ENCODE data around the gene FBXO31.

The FBXO31 gene

DNA sequence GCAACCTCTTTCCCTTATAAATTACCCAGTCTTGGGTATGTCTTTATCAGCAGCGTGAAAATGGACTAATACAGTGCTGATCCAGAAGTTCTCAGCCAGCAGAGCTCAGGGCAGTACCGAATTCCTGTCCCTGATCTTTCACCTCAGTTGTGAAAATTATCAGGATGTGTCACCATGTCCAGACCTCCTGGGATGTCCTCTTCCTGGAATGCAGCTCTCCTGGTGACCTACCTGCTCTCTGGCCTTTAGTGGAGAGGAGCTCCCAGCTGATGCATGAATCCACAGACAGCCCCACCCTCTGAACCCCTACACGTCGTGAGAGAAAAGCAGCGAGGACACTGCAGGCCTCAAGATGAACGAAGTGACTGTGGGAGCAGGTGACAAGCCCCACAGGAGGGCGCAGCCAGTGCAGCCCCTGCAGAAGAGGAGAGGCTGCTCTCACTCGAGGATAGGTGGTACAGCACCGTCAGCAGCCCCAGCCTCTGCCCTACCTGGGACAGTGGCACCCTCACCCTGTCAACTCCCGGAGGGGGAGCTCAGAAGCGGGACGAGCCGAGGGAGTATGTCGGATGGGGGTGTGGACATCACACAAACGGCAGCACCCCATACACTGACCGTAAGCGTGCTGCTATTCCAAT is 44.4 kb downstream of the FBXO31 start:
- no peak for DNase-seq

DNA sequence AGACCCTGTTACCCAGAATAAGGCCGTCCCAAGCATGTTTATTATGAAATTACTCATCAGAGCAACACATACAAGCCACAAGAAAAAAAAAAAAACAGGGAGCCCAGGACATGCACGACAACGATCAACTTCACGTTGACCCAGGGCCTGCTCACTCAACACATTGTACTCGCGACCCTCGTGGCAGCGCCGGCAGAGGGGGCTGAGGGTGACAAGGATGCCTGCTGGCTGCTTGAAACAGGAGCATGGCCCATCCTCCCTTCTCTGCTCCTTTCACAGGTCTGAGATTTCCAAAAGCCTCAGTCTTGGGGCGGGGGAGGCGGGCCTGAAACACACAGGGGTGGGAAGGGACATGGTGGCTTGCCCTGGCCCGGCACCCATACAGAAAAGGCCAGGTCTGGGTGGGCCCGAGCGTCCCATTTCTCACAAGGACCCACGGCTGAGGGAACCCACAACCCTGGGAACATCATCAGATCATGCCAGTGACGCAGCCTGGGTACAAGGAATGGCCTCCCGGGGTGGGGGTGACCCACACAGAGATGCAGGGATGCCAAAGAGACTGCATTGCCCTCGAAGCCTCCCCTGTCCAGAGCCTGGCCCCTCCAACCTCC is 45.3 kb downstream of the FBXO31 start:
- DNase-seq: no peak

DNA sequence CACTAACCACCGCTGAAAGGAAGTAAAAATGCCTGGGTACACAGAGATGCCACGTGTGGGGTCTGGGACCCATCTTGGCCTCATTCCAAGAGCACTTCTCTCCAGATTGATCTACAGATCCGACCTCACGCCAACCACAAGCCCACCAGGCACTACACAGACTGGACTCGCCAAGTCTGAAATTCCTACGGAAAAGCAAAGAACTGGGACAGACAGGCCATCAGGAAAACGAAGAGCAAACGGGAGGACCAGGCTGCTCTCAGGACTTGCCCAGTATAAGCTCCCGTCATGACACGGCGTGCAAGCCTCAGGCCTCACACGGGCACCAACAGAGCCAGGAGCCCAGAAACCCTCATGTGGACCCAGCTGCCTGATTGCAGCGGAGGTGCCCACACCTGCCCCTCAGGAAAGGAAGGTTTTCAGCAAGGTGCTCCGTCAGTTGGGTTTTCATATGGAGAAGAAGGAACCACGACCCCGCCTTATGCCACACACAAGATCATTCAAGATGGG is 46.3 kb downstream of the FBXO31 start:
- DNase-seq: no peak

DNA sequence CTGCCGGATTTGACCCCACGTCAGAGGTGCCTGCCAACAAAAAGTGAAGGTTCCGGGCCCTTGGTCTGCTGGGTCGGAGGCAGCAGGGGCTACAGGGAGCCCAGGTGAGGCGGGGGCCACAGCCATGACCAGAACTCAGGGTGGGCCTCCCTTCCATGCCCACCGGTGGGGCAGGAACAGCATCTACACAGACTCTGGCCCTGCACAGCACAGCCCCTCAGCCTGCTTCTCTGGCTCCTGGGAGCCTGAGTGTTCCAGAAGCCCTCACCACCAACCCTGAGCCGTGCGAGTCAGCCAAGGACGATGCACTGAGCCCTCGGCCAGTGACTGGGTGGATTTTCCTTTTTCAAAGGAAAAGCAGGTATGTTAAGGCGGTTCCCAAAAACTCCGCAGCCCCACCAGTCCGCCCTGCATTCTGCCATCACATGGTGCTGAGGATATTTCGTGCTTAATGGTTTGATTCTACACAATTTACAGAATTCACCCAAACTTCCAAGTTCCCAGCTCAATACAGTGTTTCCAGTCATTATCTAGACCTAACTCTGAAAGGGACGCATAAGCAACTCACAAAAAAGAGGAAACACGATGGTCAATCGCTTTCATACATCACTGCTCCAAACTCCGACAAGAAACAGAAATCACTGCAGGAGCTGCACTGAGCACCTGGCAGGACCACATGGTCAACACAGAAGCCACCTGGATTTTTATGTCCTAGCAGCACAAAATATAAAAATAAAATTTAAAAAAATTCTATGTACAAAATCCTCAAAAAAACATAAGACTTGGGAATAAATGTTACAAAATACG is 46.9 kb downstream of the FBXO31 start:
- DNase-seq: no peak

DNA sequence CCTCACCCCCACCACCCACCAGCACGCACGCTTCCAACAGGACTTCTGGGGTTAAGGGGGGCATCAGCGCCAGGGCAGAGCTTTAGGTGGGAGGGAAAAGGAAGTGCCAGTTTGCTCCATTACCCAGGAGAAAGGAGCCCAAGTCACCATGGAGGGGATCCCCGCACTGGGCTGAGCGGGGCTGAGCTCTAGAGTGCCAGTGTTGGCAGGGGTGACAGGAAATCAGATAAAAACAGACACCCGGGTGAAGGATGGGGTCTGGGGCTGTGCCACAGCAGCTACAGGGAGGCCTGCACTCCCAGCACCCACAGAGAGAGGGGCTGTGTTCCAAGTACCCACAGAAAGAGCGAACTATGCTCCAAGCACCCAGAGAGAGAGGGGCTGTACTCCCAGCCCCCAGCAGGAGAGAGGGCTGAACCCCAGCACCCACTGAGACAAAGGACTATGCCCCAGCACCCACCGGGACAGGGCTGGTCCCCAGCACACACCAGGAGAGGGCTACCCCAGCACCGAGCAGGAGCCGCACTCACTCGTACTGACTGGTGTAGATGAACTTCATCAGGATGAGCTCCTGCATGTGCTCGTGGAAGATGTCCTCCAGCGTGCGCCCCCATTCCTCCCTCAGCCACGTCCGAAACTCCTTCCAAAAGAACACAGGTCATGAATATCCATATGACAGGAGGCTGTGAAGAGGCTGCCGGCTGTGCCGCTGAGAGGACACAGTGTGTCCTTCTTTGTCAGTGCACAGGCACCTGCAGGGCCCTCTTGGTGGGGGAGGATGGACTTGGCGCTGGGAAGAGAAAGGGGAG is 47.7 kb downstream of the FBXO31 start:
- DNase-seq: no peak

DNA sequence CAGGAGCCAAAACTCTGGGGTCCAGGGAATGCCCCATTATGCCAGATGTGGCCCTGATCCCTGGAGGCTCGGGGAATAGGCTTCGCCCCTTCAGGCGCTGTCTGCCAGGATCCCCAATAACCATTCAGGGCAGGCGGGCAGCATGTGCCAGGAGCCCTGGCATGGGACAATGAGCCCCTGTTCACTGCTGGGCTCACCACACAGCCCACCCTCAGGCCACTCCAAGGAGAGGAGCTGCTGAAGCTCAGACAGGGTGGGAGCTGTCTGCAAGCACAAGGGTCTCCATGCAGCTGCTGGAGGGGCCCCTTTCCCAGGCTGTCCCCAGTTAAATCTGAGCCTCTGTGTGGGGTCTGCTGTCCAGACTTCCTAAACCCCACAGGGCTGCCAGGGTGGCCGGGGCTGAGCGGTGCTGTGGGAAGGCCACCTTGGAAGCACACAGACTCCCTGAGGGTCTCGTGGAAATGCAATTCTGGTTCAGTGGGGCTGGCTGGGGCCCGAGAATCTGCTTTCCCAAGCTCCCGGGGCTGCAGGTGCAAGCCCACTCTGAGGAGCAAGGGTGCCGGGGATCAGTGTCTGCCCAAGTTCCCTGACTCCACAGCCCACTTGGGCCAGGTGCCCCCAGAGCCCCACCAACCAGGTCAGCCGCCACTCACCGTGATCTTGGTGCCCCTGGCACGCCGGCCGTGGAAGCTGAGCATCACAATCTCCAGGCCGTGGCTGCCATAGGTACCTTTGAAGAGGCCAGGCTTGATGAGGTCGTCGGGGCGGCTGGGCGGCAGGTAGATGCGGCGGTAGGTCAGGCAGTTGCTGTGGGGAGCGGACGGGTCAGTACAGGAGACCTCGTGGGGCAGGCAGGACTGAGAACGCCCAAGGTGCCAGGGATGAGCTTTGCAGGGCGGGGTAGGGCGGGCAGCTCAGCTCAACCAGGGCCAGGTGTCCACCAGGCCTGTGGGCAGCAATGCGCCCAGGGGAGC is 48.6 kb downstream of the FBXO31 start:
- DNase-seq: no peak

DNA sequence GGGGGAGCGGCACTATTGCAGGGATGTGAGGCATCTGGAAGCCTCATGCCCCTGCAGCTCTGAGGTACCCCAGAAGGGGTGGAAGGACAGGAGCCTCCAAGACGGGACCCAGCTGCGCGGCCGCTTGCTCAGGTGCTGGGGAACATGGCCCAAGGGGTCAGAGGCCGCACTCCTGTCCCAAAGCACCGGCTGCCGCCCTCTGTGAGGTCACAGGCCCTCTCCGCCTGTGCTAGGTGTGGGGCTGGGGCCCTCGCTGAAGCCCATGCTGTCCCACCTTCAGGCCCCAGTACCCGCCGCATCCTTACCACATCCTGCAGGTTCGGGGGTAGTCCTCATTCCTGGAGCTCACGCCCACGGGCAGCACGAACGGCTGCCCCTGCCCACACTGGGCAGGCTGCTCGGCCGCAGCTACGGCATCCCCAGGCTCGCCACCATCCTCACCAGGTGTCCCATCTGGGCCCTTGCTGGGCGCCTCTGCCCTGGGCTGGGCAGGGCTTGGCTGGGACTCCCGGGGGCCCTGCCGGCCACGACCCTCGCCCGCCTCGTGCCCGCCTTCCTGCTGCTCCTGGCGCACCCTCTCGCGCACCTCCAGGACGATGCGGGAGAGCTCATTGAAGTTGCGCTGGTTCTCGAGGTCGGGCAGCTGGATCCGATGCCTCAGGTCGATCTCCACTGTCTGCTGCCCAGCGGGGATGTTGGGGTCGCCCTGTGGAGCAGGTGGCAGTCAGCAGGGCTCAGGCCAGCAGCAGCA is 49.8 kb downstream of the FBXO31 start:
- no peak for DNase-seq

DNA sequence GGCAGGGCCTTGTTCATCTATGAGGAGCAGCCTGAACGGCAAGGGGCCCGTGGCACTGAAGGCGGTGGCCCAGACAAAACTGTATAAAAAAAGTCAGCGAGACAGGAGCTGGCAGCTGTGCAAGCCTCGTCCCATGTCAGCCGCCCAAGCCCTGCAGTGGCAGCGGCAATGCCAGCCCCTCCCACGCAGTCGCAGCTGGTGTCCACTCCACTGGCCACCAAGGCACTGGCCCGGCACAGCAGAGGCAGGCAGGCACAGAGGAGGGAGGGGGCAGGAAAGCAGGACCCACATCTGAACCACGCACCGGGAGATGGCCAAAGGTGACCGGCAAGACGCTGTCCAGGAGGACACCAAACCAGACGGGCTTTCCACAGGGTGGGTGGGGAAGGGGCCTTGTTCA is 50.5 kb downstream of the FBXO31 start:
- DNase-seq: no peak

DNA sequence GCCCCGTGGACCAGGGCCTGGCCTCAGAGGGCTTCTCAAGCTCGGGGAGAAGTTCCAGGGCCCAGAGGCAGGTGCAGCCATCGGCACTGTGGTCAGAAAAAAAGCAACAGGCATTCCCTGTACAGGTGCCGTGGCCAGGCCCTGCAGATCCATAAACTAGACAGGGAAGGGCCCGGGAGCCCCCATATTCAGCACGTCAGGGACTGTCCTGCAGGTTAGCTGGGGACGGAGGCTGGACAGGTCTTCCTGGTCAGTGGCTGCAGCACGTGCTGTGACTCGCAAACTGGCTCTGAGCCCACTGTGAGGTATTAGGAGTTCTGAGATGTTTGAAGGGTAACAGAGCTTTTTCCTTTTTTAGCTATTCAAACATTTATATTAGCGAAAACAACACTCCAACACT is 51.4 kb downstream of the FBXO31 start:
- DNase-seq: no peak

DNA sequence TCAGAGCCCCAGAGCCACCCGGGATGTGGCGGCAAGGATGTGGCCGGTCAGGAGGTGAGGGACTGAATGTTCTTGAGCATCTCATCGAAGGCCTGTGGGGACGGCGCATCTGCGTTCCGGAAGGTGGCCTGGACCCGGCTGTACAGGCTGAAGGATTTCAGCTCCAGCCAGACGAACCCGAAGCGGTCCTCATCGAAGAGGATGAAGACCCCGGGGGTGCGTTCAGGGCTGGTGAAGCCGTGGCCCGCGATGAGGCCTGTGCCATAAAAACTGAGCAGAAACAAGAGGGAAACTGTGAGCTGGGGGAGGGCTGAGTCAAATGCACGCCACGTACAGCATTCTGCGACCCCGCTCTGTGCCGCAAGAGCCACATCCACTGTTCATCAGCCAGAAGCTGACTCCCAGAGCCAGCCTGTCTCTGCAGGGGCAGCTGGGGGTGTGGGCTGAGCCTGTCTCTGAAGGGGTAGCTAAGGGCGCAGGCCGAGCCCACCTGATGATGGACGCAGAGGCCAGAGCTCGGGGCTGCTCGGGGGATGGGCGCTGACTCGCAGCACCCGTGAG is 52.3 kb downstream of the FBXO31 start:
- DNase-seq: no peak

DNA sequence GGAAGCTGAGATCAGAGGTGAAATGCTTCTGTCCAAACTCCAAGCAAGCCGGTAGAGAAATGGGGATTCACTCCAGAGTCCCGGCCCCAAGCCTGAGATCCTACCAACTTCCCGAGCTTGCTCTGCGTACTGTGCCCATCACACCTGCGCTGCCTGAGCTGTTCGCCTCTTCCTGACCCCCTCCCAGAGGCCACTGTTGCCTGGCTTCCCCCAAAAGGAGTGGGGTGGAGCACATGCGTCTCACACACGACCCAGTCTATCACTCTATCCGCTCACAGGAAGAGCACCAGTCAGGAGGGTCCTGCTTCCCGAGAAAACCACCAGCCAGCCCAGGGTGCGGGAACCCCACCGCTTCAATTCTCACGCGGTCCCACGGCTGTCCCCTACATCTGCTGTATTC is 52.9 kb downstream of the FBXO31 start:
- no peak for DNase-seq

DNA sequence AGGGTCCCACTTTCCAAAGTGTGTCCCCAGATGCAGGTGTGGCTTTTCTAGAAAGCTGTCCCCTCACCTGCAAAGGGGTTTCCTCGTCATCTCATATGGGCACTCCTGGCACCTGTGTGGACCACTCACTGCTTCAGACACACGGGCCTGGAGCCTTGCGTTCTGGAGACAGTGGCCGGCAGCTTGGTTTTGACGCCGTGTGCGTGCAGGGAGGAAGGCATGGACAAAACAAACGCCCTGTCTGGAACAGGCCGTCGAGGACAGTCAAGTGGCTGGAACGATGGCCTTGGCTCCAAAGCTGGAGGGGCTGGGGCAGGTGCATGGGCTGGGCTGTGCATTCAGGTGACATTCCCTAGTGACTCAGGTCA is 53.3 kb downstream of the FBXO31 start:
- no peak for DNase-seq

DNA sequence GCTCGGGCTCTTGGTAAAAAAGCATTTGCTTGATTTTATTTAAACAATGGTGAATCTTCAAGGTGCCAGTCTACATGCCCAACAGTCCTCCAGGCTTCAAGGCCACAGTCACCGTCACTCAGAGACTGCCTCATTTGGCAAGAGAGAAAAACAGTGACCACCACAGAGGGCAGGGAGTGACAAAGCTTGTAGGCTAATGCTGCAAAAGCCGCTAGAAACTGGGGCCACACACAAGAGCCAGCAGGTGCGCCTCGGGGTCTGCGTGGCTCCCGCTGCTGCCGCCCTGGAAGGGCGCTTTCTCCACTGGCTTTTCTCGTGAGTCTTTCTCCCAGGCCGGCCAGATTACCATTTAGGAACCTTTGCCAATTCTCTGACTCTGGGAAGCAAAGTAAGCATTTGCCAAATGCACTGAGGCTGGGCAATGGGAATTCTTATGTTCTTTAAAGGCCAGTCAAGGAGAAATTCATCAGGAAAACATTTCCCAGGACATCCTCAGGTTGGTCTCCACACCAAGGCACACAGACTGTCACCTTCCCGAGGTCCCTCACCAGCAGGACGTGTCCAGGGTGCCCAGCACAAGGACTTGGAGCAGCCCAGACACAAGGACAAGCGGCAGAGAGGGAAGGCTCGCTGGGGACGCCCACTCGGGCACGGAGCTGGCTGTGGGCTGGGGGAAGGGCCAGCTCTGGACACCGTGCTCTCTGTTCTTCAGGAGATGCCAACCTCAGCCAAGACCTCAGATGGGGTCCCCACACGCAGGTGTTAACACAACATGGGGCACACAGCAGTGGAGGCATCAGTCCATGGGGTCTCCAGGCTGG is 53.9 kb downstream of the FBXO31 start:
- DNase-seq: no peak

DNA sequence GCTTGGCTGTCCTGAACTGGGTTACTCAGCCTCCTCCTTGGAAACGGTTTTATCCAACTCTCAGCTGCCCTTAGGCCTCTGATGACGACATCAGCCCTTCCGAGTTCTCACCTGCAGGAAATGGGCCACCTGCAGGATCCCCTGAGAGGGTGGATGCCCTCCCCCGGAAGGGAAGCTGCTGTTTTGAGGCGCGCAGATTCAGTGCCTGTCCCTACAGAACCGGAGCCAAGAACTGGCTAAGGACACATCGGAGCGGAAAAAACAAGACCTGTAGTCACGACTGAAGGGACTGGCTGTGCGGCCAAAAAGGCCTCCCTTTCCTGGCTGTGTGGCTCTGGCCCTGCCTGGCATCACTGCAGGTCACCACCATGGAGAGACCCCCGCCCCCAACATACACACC is 54.7 kb downstream of the FBXO31 start:
- DNase-seq: no peak

DNA sequence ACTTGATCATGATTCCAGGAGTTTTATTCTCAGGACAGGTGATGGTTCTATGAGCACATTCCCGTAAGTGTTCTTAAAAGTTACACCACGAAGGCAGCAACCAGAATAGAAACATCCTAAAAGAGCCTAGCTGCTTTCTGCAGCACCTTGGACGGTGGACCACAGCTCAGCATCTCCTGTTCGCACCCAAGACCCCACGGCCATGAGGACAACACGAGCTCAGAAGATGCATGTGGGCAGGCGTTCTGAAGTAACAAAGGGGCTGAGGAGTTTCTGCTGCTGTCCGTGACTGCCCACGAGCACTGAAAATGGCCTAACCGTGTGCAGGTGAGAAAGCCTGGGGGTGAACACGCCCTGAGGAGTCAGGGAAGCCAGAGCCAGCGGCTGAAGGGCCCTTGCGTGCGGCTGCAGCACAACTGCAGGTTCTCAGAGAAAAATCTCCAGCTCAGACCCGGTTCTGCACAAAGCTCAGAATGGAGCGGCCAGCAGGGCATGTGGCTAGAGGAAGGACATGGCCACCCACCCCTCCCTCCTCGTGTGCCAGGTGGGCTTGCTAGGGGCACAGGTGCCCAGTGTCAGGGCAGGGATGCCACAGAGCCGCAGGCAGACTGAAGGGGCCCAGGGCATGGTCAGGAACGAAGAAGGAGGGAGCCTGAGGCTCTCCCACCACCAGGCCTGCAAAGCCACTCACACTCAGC is 55.6 kb downstream of the FBXO31 start:
- no peak for DNase-seq

DNA sequence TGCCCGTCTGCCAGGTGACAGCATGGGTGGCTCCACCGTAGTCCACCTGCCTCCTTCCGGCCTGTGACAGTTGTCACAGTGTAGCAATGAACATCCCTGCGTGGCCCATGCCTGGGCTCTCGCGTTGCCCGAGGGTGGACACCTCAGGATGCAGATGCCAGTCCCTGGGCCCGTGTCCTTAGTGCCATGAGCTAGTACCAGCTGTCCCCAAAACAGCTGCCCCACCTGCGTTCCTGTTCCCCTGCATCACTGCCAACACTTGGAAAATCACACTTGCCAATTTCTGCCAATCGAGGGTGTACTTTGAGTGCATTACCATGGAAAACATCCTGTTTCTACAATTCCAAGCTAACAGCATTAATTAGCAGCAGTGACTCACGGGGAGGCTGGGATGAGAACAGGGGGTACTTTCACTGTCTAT is 57.4 kb downstream of the FBXO31 start:
- no peak for DNase-seq

DNA sequence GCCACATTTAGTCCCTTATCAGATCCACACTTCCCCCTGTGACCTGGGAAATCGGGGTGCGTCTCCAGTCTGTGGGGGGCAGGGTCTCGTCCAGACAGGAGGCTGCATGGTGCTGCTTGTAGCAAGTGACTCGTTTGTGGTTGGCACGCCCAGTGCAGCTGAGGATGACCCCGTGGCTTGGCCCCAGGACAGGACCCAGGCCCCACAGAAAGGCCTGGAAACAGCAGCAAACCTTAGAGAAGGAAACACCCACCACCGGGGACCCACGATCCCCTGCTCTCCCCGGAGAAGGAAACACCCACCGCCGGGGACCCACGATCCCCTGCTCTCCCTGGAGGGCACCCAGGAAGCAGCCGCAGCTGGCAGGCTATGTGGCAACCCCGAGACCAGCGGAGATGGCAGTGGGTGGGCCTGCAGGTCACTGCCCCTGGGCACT is 58.1 kb downstream of the FBXO31 start:
- no peak for DNase-seq

DNA sequence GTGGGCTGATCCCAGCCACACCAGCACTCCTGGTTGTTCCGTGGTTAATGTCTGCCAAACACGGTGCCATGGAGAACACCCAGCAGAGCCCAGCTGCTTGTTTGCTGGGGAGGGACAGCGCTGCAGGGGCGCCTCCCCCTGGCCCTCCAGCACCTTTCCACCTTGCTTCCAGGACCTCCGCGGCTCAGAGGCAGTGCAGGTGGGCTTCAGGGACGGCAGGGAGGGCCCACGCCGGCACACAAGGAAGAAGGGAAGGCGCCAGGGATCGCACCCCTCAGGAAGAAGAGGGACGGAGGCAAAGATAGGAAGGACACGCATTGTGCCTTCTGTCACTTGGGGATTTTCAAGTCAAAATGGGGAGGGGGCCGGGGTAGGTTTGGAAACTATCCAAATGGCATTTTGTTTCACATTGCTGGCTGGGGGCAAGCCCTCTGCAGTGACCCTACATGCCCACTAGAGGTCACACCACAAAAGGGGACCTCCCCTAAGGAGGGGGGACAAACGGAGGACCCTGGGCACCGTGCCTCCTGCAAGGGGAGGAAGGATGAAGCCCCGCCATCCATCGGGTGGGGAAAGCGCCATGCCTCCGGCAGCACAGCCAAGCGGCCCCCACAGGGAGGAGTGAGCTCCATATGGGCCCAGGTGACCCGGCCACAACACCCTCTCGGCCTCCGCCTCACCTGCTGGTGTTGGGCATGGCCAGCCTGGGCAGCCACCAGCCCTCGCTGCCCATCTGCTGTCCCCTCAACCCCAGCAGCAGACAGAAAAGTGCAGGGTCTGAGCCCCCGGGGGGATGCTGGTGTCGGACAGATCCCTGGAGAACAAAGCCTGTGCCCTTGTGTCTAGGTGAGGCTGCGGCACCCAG is 58.9 kb downstream of the FBXO31 start:
- DNase-seq: peak; percentile 23
